GM23248 (cell line): ENCODE measurements around the gene CAMSAP2.

Source experiments
- EZH2 ChIP-seq: fragments of 200-600 bp; sonication (generic); IDR thresholded peaks from 2 replicates; pipeline ENCODE4 v1.6.1; 2018; ENCODE audit warnings: antibody characterized with exemption, mild to moderate bottlenecking; ENCODE audit not compliant: insufficient read depth, poor library complexity, severe bottlenecking
- EZH2phosphoT487 ChIP-seq: fragments of 200-600 bp; sonication (generic); IDR thresholded peaks from 2 replicates; pipeline ENCODE4 v1.6.1; 2018; ENCODE audit warnings: antibody characterized with exemption, moderate library complexity, mild to moderate bottlenecking, low read depth; ENCODE audit not compliant: insufficient read depth

DNA sequence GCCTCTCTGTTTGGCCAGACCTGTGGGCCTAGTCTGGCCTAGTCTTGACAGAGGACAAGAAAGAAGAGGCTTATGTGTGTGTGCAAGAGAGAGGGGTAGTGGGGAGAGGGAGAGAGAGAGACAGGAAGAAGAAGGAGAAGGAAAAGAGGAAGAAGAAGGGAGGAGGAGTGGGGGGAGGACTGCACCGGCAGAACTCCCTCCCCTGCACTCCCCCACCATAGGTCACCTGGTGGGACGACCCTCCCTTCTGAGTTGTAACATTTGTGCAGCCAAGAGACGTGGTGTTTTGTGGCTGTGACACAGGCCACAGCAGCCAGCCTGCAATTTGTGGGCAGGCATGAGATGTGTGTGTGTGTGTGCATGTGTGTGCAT, 160.3 kb downstream of the CAMSAP2 start:
- TF ChIP-seq EZH2, result no peak
- no peak for TF ChIP-seq EZH2phosphoT487
